Osteocyte (in vitro differentiated cells): Measurements from ENCODE around the gene MIOS. TPM values are rescaled to one million over a fixed set of nuclear protein-coding genes. Genes with fewer than 3 reads are reported as not detected.

Experiments used
- DNase-seq: peaks from one replicate; pipeline ENCODE4 v3.0.0; 2021; ENCODE audit warnings: mixed read lengths; ENCODE audit not compliant: unreplicated experiment; ENCODE audit errors: extremely low spot score
- H3K27ac Mint-ChIP-seq: one replicate; pipeline ENCODE4 v1.8.0; 2021; ENCODE audit warnings: mild to moderate bottlenecking, mixed read lengths; ENCODE audit not compliant: unreplicated experiment
- H3K27me3 Mint-ChIP-seq: one replicate; pipeline ENCODE4 v1.8.0; 2021; ENCODE audit warnings: mixed read lengths; ENCODE audit not compliant: unreplicated experiment
- H3K36me3 Mint-ChIP-seq: one replicate; pipeline ENCODE4 v1.8.0; 2021; ENCODE audit warnings: mixed read lengths; ENCODE audit not compliant: unreplicated experiment
- H3K4me1 Mint-ChIP-seq: one replicate; pipeline ENCODE4 v1.8.0; 2021; ENCODE audit warnings: mixed read lengths; ENCODE audit not compliant: unreplicated experiment
- H3K4me3 Mint-ChIP-seq: one replicate; pipeline ENCODE4 v1.8.0; 2021; ENCODE audit warnings: mild to moderate bottlenecking, moderate library complexity, mixed read lengths; ENCODE audit not compliant: unreplicated experiment
- H3K9me3 Mint-ChIP-seq: one replicate; pipeline ENCODE4 v1.8.0; 2021; ENCODE audit warnings: mixed read lengths; ENCODE audit not compliant: unreplicated experiment
- CTCF ChIP-seq: fragments of 200-600 bp; sonication (generic); IDR thresholded peaks from 2 replicates; pipeline ENCODE4 v1.5.0; 2021; ENCODE audit warnings: antibody characterized with exemption, mild to moderate bottlenecking, moderate library complexity
- long read RNA-seq: library from polyadenylated mRNA; unstranded; transcript quantifications from one replicate; pipeline ENCODE4 v2.0.0, GENCODE V29; 2021
- total RNA-seq: library from RNA; stranded (reverse); gene quantifications from 2 replicates; pipeline ENCODE4 v1.2.1, GENCODE V29; 2021

The MIOS gene
- total RNA-seq: 19.1 and 19.7 TPM in 2 replicates
- long read RNA-seq, transcript MIOS-202 (12 exons, 3,095 nt): major isoform, 12 of 43 reads
- long read RNA-seq, transcript MIOS-201 (13 exons, 3,453 nt): minor isoform, 10 of 43 reads
- long read RNA-seq, partial matches to known transcripts: 6 of 43 reads
- long read RNA-seq, other reads (novel, unspliced or antisense): 14 of 43 reads

GRCh38 chr7:7566651-7567611, at the start of gene MIOS:
Gene MIOS, plus strand, starts transcription at chr7:7566884. Its CDS starts 5,592 bp downstream, at chr7:7572476.
- DNase-seq: peak; percentile 92
- H3K9me3 Mint-ChIP-seq: no peaks in the 10 kb centered on the region
- H3K4me3 Mint-ChIP-seq: peak within 1 kb of the TSS; percentile 78
- H3K27ac Mint-ChIP-seq: peak within 1 kb of the TSS; percentile 76
- no peaks in the 10 kb centered on the region for H3K27me3 Mint-ChIP-seq
- peaks cover 27% of the 10 kb centered on the region for H3K4me1 Mint-ChIP-seq
- peaks cover 13% of the 10 kb centered on the region for H3K36me3 Mint-ChIP-seq
- TF ChIP-seq CTCF: no peak

- peaks cover 8% of the 10 kb centered on the region for H3K4me1 Mint-ChIP-seq
- no peaks in the 10 kb centered on the region for H3K9me3 Mint-ChIP-seq
- H3K27me3 Mint-ChIP-seq: no peaks in the 10 kb centered on the region
- H3K4me3 Mint-ChIP-seq: no peak overlapping the region
- H3K27ac Mint-ChIP-seq: no peak overlapping the region
- no peaks in the 10 kb centered on the region for H3K36me3 Mint-ChIP-seq
- no peak for DNase-seq
- TF ChIP-seq CTCF: no peak
Measured at GRCh38 chr7:7517754-7518153, 48.9 kb upstream of the MIOS start.

- no peak for TF ChIP-seq CTCF
- Mint-ChIP-seq H3K36me3 (no peaks in the 10 kb centered on the region), H3K27me3 (no peaks in the 10 kb centered on the region), H3K27ac (no peak overlapping the region), H3K4me3 (no peak overlapping the region), H3K4me1 (peaks cover 12% of the 10 kb centered on the region), H3K9me3 (no peaks in the 10 kb centered on the region)
- DNase-seq: no peak
Measured at GRCh38 chr7:7519056-7519455, 47.6 kb upstream of the MIOS start.

- H3K4me3 Mint-ChIP-seq: no peak overlapping the region
- DNase-seq: no peak
- no peak for TF ChIP-seq CTCF
- no peaks in the 10 kb centered on the region for H3K36me3 Mint-ChIP-seq
- no peaks in the 10 kb centered on the region for H3K27me3 Mint-ChIP-seq
- H3K4me1 Mint-ChIP-seq: peaks cover 16% of the 10 kb centered on the region
- H3K9me3 Mint-ChIP-seq: no peaks in the 10 kb centered on the region
- no peak overlapping the region for H3K27ac Mint-ChIP-seq
Measured at GRCh38 chr7:7519528-7519927, 47.2 kb upstream of the MIOS start.

GRCh38 chr7:7521259-7521658, 45.4 kb upstream of the MIOS start:
- Mint-ChIP-seq H3K4me3 (no peak overlapping the region), H3K27me3 (no peaks in the 10 kb centered on the region), H3K27ac (no peak overlapping the region), H3K9me3 (no peaks in the 10 kb centered on the region), H3K36me3 (no peaks in the 10 kb centered on the region), H3K4me1 (peaks cover 17% of the 10 kb centered on the region)
- TF ChIP-seq CTCF: no peak
- DNase-seq: no peak
